Neural progenitor cell (in vitro differentiated cells): ENCODE results near the gene LRFN4.

ENCODE experiments used
- CTCF ChIP-seq: fragments of 200-600 bp; sonication (generic); IDR thresholded peaks from 2 replicates; pipeline ENCODE4 v1.5.1; 2017; ENCODE audit warnings: antibody characterized with exemption, mild to moderate bottlenecking
- EZH2 ChIP-seq: fragments of 200-600 bp; sonication (generic); IDR thresholded peaks from 2 replicates; pipeline ENCODE4 v1.6.1; 2017; ENCODE audit warnings: antibody characterized with exemption, mild to moderate bottlenecking, moderate library complexity
- EZH2phosphoT487 ChIP-seq: fragments of 200-600 bp; sonication (generic); IDR thresholded peaks from 2 replicates; pipeline ENCODE4 v1.6.1; 2017; ENCODE audit warnings: antibody characterized with exemption

GRCh38 chr11:66904055-66904454, 47.2 kb downstream of the LRFN4 start:
- TF ChIP-seq EZH2 (no peak), CTCF (no peak), EZH2phosphoT487 (no peak)
